Fibroblast of pulmonary artery (primary cell): ENCODE measurements around the gene OSTN.
"Not testable (repeated sequence)": the region's sequence is repeated elsewhere in the genome, so short reads cannot be mapped to it uniquely, and the experiment has no call there.

ENCODE experiments used
- DNase-seq: peaks from one replicate; pipeline ENCODE4 v3.0.0-alpha.2; 2010; ENCODE audit warnings: low read depth
- H3K4me3 ChIP-seq: replicated peaks from 2 replicates; pipeline ENCODE4 v1.5.1; 2011; ENCODE audit warnings: low read depth, mild to moderate bottlenecking, control low read depth, low read length, moderate library complexity
- TF ChIP-seq, protein P1 (sequence below): IDR thresholded peaks from 2 replicates; pipeline ENCODE4 v1.5.1; 2011; ENCODE audit warnings: mild to moderate bottlenecking, control low read depth, low read length, inconsistent platforms; ENCODE audit errors: missing control alignments

OSTN gene

GRCh38 chr3:191239407-191240031, 40.5 kb downstream of the OSTN start:
- TF ChIP-seq, protein P1, sequence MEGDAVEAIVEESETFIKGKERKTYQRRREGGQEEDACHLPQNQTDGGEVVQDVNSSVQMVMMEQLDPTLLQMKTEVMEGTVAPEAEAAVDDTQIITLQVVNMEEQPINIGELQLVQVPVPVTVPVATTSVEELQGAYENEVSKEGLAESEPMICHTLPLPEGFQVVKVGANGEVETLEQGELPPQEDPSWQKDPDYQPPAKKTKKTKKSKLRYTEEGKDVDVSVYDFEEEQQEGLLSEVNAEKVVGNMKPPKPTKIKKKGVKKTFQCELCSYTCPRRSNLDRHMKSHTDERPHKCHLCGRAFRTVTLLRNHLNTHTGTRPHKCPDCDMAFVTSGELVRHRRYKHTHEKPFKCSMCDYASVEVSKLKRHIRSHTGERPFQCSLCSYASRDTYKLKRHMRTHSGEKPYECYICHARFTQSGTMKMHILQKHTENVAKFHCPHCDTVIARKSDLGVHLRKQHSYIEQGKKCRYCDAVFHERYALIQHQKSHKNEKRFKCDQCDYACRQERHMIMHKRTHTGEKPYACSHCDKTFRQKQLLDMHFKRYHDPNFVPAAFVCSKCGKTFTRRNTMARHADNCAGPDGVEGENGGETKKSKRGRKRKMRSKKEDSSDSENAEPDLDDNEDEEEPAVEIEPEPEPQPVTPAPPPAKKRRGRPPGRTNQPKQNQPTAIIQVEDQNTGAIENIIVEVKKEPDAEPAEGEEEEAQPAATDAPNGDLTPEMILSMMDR = no peak
- H3K4me3 ChIP-seq = no peak overlapping the region
- peak; percentile 47 for DNase-seq

DNA sequence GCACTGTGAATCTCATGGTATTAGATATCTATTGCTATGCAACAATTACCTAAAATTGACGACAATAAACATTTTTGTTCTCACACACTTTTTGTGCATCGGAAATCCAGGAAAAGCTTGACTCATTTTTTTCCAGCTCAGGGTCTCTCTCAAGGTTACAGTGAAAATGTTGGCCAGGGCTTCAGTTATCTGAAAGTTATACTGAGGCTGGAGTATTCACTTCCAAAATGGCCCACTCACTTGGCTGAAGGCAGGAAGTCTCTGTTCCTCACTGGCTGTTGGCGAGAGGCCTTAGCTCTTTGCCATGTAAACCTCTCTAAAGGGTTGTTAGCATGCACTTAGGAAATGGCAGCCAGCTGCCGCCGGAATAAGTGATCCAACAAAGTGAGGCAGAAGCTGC, 41.4 kb downstream of the OSTN start:
- TF ChIP-seq, protein P1 = no peak
- no peak for DNase-seq
- no peak overlapping the region for H3K4me3 ChIP-seq

GRCh38 chr3:191244242-191244867, 45.3 kb downstream of the OSTN start:
- TF ChIP-seq, protein P1 = peak; percentile 52
- peak; percentile 60 for DNase-seq
- no peak overlapping the region for H3K4me3 ChIP-seq

- not testable (repeated sequence) for H3K4me3 ChIP-seq, DNase-seq
These were observed 47.0 kb downstream of the OSTN start for GRCh38 chr3:191246034-191246433.

DNA sequence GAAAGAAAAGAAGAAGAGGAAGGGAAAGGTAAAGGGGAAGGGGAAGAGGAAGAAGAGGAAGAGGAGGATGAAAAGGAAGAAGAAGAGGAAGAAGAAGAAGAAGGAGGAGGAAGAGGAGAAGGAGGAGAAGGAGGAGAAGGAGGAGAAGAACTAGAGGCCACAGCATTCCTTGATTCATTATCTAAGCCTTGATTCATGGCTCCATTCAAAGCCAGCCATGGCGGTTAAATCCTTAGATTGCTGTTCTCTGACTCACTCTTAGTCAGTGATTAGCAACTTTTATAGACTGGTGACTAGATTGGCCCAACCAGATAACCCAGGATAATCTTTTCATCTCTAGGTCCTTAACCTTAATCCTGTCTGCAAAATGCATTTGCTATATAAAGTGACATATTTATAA, 47.6 kb downstream of the OSTN start:
- no peak overlapping the region for H3K4me3 ChIP-seq
- TF ChIP-seq, protein P1 = no peak
- peak; percentile 52 for DNase-seq

DNA sequence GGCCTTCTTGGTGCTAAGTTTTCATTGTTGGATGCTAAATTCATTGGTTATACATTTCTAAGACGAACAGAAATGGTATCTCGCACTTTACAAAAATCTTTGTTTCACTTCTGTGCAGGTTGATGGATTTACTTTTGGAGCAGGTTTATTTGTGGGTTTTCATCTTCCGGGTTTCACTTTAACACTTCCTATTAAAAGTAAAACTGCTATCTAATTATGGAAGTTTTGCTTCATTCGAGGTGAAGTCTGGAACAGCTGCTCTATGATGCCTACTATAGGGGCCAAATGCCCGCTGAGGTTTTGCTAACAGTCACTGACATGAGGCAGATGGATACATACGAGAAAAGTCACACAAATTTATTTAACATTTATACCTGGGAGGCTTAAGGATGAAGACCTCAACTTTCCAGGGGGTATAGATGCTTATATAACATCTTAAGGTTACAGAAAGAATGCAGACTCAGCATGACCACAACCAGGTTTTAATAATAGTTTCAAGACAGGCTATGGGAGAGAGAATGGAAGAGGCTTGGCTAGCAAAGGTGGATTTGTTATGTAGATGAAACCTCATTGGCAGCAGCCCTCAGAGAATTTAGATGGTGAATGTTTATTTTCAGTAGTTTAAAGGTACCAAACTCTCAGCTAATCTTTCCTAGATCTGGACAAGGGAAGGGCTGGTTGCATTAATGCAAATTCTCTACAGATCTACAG, 54.2 kb downstream of the OSTN start:
- TF ChIP-seq, protein P1 = no peak
- DNase-seq = no peak
- no peak overlapping the region for H3K4me3 ChIP-seq

DNA sequence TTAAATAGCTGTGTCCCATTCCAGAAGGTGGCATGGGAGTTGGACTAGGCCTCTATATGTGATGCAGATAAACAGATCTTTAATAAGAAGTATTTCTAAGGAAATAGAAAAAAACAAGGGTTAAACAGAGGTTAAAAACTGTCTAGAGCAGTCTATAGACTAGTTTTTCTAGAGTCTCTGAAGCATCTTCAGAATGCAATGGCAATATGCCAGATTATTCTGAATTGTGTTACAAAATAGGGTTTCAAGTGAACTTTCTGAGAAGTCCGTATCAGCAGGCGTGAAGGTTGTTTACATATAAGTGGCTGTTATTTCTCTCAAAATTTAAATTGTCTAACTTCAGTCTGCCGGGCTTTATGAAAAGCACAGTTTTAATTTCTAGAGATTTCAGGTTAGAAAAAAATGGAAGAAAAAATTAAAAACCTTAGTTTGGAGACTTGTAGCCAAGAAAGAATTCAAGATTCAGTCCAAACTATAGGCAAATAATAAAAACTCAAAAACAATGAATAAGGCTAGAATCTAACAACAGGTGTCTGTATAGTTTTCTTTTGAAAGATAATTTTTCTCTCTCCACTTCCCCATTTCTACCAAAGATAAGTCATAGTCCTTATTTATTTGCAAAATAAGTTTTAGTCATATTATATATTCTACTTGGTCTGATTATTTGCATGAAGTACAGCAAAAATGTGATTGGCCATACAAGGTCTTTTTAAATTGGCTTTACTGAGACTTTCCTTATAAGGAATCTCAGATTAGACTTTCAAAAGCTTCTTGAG, 55.2 kb downstream of the OSTN start:
- no peak overlapping the region for H3K4me3 ChIP-seq
- peak; percentile 52 for DNase-seq

More for the DNA sequence above, 55.2 kb downstream of the OSTN start:
- TF ChIP-seq, protein P1 = no peak
